ENCODE data around the gene PCK2.

DNA sequence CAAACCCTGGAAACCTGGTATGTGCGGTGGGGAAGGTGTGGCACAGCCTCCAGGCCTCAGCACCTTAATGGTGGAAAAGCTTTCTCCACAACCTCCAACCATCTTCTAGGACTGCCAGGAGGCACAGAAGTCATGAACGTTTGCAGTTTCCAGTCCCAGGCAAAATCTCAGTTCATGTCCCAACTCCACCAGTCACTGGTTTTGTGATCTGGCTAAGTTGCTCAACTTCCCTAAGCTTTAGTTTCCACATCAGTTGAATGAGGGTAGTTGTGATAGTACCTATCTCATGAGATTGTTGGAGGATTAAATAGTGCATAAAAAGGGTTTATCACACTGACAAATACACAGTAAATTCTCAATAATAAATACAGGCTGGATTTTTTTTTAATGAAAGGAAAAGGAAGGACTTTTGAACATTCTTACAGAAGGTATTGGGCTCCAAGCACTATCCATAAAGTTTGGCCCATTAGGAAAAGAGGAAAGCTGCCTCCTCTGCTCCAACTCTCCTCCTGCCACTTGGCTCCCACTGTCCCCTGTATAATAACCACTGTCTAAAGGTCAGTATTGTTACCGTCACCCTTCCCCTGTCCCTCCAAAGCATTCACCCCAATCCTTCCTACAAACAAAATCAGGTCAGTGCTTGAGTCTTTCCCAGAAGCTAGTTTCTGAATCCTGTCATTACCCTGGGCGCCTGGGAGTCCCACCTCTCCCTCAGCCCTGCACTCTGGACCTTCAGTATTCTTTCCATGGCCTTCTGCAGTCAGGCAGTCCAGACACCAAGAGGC is 6.3 kb downstream of the PCK2 start:
- TF ChIP-seq ZNF510 (tag by site-specific recombination; IDR thresholded peaks at IDR 0.05; ENCODE audit: insufficient replicate concordance), result no peak
- no peak for TF ChIP-seq ZNF274 (IDR thresholded peaks at IDR 0.05; ENCODE audit: low read length)
- no peak for TF ChIP-seq ZNF274 (tag by site-specific recombination; IDR thresholded peaks at IDR 0.05; ENCODE audit: borderline replicate concordance)
- no peak for TF ChIP-seq ZNF266 (tag by site-specific recombination; IDR thresholded peaks at IDR 0.05; ENCODE audit: low read depth)
- TF ChIP-seq ZNF830 (tag by site-specific recombination; IDR thresholded peaks at IDR 0.05; ENCODE audit: low read depth), result no peak
- TF ChIP-seq, protein P1, sequence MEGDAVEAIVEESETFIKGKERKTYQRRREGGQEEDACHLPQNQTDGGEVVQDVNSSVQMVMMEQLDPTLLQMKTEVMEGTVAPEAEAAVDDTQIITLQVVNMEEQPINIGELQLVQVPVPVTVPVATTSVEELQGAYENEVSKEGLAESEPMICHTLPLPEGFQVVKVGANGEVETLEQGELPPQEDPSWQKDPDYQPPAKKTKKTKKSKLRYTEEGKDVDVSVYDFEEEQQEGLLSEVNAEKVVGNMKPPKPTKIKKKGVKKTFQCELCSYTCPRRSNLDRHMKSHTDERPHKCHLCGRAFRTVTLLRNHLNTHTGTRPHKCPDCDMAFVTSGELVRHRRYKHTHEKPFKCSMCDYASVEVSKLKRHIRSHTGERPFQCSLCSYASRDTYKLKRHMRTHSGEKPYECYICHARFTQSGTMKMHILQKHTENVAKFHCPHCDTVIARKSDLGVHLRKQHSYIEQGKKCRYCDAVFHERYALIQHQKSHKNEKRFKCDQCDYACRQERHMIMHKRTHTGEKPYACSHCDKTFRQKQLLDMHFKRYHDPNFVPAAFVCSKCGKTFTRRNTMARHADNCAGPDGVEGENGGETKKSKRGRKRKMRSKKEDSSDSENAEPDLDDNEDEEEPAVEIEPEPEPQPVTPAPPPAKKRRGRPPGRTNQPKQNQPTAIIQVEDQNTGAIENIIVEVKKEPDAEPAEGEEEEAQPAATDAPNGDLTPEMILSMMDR (tag by site-specific recombination; IDR thresholded peaks at IDR 0.05), result no peak

All from HEK293 (cell line).